Stimulated activated memory B cell treated with anti-CD40 and anti-IgM and Interleukin-4, amounts not matched to agents 10 μg/mL and 1 μg/mL and 100 μg/mL, for 72 hours (primary cell): ENCODE data around the gene GDF9.
A peak's percentile ranks its signal among the peaks of the same experiment; 100 is the strongest.

ENCODE experiments used
- ATAC-seq: fragments of 150-1000 bp; cut with Tn5 transposase; 2 replicates; pipeline ENCODE4 v1.10.0; 2021
- H3K27ac Mint-ChIP-seq: one replicate; pipeline ENCODE4 v1.8.0; 2022; ENCODE audit warnings: mild to moderate bottlenecking, mixed read lengths
- H3K27me3 Mint-ChIP-seq: one replicate; pipeline ENCODE4 v1.8.0; 2022; ENCODE audit warnings: mixed read lengths
- H3K36me3 Mint-ChIP-seq: one replicate; pipeline ENCODE4 v1.8.0; 2022; ENCODE audit warnings: mixed read lengths
- H3K4me1 Mint-ChIP-seq: one replicate; pipeline ENCODE4 v1.8.0; 2022; ENCODE audit warnings: mixed read lengths
- H3K4me3 Mint-ChIP-seq: one replicate; pipeline ENCODE4 v1.8.0; 2022; ENCODE audit warnings: mild to moderate bottlenecking, moderate library complexity, mixed read lengths
- H3K9me3 Mint-ChIP-seq: one replicate; pipeline ENCODE4 v1.8.0; 2022; ENCODE audit warnings: mixed read lengths

The GDF9 gene

GRCh38 chr5:132883261-132883834 lies 17.1 kb upstream of the GDF9 start:
- no peak overlapping the region for H3K27ac Mint-ChIP-seq
- ATAC-seq = no peak
- H3K4me3 Mint-ChIP-seq = no peak overlapping the region
- H3K4me1 Mint-ChIP-seq = peaks cover 16% of the 10 kb centered on the region
- peaks cover 53% of the 10 kb centered on the region for H3K36me3 Mint-ChIP-seq
- H3K27me3 Mint-ChIP-seq = no peaks in the 10 kb centered on the region
- H3K9me3 Mint-ChIP-seq = no peaks in the 10 kb centered on the region

DNA sequence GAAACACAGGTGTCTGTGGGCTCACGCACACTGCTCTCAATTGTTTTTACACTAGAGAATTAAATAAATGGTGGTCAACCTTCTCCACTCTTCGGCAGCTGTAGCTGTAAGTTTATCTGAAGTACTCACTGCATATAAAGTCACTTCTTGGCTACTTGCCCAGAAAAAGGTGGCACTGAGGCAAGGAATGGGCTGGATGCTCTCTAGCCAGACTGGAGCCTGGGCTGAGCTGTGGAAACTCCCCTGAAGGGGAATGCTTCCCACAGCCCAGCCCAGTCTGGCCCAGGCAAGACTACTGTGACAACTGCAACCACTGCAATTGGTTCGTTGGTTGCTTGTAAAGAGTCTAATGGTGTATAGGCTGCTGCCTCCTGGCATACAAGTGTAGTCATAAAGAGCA lies 11.7 kb upstream of the GDF9 start:
- Mint-ChIP-seq H3K36me3 (peaks cover 21% of the 10 kb centered on the region), H3K4me1 (no peaks in the 10 kb centered on the region), H3K9me3 (no peaks in the 10 kb centered on the region), H3K27ac (no peak overlapping the region), H3K27me3 (no peaks in the 10 kb centered on the region), H3K4me3 (no peak overlapping the region)
- ATAC-seq = no peak

DNA sequence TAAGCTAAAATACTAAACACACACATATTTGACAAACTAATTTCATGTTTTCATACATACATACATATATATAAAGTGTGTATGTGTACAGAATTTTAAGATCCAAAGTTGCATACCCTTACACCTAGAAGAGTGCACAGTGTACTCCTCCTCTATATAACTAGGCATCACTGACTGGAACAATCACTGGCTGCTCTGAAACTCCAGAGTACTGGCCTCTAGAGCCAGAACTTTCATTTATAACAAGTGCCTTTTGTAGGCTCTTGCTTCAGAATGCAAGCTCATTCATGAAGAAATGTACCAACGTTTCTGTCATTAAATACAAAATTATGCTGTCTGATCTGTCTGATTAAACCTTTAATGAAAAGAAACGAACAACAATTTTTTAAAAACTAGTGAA lies 11.2 kb upstream of the GDF9 start:
- no peak for ATAC-seq
- no peak overlapping the region for H3K27ac Mint-ChIP-seq

DNA sequence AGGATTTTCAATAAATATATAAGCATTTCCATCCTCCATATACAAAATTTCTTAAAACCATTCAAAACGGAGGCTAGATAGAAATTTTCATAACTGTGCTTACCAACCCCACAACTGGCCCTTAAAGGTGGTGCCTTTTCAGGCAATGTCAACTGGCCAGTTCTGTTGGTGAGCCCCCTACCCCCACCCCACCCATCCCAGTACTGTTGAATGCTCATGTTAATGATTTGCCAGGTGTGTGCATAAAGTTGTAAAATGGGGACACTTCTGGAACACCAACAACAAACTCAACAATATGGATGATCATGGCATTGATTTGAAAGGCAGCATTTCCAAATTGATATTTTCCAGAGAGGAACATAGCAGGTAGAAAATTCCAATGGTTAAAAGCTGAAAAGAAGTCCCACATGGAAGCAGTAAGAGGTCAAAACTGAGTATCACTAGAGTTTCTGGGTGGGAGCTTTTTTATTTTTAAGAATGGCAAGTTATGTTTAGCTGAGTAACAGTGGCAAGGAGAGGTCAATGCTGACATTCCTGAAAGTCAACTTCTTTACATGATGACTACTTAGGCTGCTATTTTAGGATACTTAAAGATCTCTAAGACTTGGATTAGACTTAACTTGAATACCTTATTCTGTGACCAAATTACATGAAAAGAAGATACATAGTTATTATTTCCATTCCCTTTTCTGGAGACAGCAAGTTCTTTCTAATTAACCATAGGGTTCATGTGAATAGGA lies 9.9 kb upstream of the GDF9 start:
- no peak for ATAC-seq
- no peaks in the 10 kb centered on the region for H3K4me1 Mint-ChIP-seq
- no peak overlapping the region for H3K27ac Mint-ChIP-seq
- H3K27me3 Mint-ChIP-seq = no peaks in the 10 kb centered on the region
- peaks cover 29% of the 10 kb centered on the region for H3K36me3 Mint-ChIP-seq
- no peak overlapping the region for H3K4me3 Mint-ChIP-seq
- no peaks in the 10 kb centered on the region for H3K9me3 Mint-ChIP-seq

More for the DNA sequence above, 11.2 kb upstream of the GDF9 start:
- Mint-ChIP-seq H3K36me3 (peaks cover 22% of the 10 kb centered on the region), H3K9me3 (no peaks in the 10 kb centered on the region), H3K4me1 (no peaks in the 10 kb centered on the region), H3K27me3 (no peaks in the 10 kb centered on the region), H3K4me3 (no peak overlapping the region)

DNA sequence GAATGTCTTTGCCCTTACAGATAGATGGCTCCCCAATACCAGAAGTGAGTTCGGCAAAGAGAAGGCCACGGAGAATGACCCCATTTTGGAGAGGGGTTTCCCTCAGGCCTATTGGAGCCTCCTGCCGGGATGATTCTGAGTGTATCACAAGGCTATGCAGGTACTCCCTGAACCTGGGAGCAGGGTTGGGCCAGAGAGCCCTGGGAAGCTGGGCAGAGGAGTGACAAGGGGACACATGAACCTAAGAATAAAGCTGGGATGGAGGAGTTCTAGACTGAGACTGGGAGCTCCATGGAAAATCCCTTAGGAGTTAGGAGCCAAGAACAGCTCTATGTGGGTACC lies 7.6 kb upstream of the GDF9 start:
- Mint-ChIP-seq H3K27ac (no peak overlapping the region), H3K36me3 (peaks cover 24% of the 10 kb centered on the region), H3K4me1 (no peaks in the 10 kb centered on the region)

DNA sequence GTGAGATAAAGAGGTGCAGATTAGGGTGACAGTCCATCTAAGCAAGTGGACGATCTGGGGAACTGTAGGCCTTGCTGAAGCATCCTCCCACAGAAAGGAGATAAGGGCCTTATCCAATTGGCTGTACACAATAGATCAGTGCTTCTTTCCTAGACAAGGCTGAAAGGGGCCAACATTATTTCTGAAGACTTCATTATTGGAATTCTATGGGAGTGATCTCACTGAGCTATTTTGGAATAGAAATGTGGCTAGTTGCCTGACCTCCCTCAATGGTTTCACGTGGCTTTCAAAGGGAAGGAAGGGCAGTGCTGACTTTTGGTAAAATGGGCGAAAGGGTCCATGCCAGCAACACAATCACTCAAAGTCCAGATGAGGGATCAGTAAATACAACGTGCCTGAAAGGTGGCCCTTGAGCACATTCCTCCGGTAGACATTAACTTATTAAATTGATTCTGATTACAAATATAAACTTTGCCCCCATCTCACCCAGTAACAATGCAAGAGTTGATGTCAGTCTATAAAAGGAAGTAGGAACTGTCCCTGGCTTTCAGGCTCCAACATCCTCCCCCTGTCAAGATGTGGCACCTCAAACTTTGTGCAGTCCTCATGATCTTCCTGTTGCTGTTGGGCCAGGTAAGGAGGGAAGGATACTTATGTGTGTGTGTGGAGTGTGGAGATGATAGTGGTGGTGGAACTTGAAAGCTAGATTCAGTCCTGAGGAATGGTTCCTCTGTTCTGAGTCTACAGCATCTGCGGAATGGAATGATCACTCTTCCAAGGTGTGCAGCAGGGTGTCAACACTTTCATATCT lies 7.1 kb upstream of the GDF9 start, which contains the start of gene LEAP2:
TSS of gene LEAP2 (plus strand) at position 550 of the 811 bp plus-strand sequence. CDS start at position 577, 27 bp downstream.
- peaks cover 20% of the 10 kb centered on the region for H3K36me3 Mint-ChIP-seq
- no peaks in the 10 kb centered on the region for H3K27me3 Mint-ChIP-seq
- H3K4me3 Mint-ChIP-seq = no peak within 1 kb of the TSS
- no peaks in the 10 kb centered on the region for H3K9me3 Mint-ChIP-seq
- no peak for ATAC-seq
- no peaks in the 10 kb centered on the region for H3K4me1 Mint-ChIP-seq
- peak within 1 kb of the TSS; percentile 22 for H3K27ac Mint-ChIP-seq

More for the DNA sequence above, 7.6 kb upstream of the GDF9 start:
- Mint-ChIP-seq H3K9me3 (no peaks in the 10 kb centered on the region), H3K4me3 (no peak overlapping the region), H3K27me3 (no peaks in the 10 kb centered on the region)
- no peak for ATAC-seq

DNA sequence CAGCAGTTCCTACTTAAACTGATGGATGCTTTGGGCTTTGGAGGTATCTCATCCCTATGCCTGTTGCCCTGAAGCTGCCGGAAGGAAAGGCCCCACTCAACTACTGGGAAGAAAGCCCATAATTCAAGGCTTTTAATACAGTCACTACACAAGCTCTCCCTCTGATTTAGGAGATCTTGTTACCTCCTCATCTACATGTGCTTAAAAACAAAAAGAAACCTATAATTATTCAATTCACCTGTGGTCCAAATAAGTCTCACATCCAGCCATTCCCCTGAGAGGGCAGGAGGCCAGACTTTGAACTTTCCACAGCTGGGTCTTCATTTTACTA lies 6.5 kb upstream of the GDF9 start:
- ATAC-seq = no peak
- peak overlapping the region; percentile 22 for H3K27ac Mint-ChIP-seq
- H3K4me3 Mint-ChIP-seq = no peak overlapping the region
- H3K9me3 Mint-ChIP-seq = no peaks in the 10 kb centered on the region
- H3K27me3 Mint-ChIP-seq = no peaks in the 10 kb centered on the region
- peaks cover 16% of the 10 kb centered on the region for H3K36me3 Mint-ChIP-seq
- H3K4me1 Mint-ChIP-seq = peaks cover 5% of the 10 kb centered on the region

DNA sequence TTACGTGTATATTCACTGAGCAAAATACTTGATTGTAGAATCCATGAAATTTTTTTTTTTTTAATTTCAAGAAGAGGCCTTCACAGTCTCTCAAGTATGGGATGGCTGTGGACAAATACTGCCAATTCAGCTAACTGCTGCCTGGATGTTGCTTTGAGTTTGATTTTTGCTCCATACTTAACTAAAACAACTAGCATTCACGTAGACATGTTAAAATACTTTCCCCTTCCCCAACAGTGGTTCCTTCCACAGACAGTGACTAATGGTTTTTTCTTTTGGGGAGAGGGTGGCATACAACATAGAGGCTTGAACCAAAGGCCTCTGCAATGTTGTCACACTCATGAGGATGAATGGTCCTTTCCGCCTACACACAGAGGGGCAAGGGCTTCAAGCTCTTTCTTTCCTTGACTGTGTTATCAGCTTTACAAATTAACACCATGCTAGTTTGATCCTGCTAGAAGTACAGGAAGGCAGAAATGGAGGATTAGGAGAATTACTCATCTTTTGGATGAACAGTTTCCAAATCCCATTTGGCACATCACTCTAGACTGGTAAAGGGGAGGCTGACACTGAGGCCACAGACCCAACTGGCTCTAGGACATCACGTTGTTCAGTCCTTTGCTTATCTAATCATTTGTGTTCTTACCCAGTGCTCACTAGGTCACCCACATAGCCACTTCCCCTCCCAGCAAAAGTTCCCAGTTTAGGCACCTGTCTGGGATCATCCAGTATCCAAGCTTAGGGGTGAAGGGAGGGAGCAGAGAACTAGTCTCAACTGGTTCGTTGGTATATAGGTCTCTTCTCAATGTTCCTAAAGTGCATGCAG lies 5.4 kb upstream of the GDF9 start:
- ATAC-seq = no peak
- Mint-ChIP-seq H3K9me3 (no peaks in the 10 kb centered on the region), H3K27ac (no peak overlapping the region), H3K4me3 (no peak overlapping the region), H3K4me1 (peaks cover 13% of the 10 kb centered on the region), H3K27me3 (no peaks in the 10 kb centered on the region), H3K36me3 (peaks cover 16% of the 10 kb centered on the region)

- Mint-ChIP-seq H3K27me3 (no peaks in the 10 kb centered on the region), H3K4me3 (no peak overlapping the region), H3K4me1 (peaks cover 21% of the 10 kb centered on the region), H3K9me3 (no peaks in the 10 kb centered on the region), H3K36me3 (peaks cover 16% of the 10 kb centered on the region), H3K27ac (no peak overlapping the region)
- ATAC-seq = no peak
Observed at GRCh38 chr5:132870801-132871200, 4.5 kb upstream of the GDF9 start.

- Mint-ChIP-seq H3K4me3 (no peak overlapping the region), H3K27ac (peak overlapping the region; percentile 95), H3K4me1 (peaks cover 23% of the 10 kb centered on the region), H3K27me3 (no peaks in the 10 kb centered on the region), H3K9me3 (no peaks in the 10 kb centered on the region), H3K36me3 (peaks cover 16% of the 10 kb centered on the region)
- ATAC-seq = no peak
Observed at GRCh38 chr5:132868754-132869153, 2.5 kb upstream of the GDF9 start.

- H3K4me1 Mint-ChIP-seq = peaks cover 23% of the 10 kb centered on the region
- ATAC-seq = peak; percentile 35
- no peaks in the 10 kb centered on the region for H3K9me3 Mint-ChIP-seq
- peak overlapping the region; percentile 96 for H3K4me3 Mint-ChIP-seq
- H3K27me3 Mint-ChIP-seq = no peaks in the 10 kb centered on the region
- peaks cover 7% of the 10 kb centered on the region for H3K36me3 Mint-ChIP-seq
- peak overlapping the region; percentile 95 for H3K27ac Mint-ChIP-seq
Observed at GRCh38 chr5:132867046-132867451, 780 bp upstream of the GDF9 start.

DNA sequence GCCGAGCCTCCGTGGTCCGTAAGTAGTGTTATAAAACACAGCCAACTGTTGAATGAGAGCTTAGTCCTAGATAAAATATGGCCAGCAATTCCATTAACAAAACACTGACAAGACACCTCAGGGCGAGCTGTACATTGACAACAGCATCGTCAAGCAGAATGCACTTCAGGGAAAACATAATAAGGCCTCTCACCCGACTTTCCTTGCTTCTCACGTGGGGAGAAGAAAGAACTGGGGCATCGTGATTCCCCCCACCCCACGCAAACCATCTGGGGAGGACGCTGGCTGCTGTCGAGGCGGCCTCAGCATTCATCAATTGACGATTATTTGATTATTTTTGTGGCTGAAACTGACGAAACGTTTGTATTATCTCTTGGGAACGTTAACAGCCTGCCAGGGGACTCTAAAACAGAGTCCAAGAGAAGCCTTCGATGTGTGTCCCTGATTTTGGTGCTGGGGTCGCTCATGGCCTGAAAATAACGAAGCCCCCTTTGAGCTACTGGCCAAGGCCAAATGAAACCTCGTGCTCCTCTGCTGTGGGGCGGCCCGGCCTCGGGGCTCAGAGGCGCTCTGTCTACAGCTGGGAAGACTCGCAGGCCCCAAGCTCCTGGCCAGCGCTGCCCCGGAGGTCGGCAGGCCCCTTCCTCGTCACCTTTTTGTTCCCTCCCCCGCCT lies 464 bp downstream of the GDF9 start:
- Mint-ChIP-seq H3K27me3 (no peaks in the 10 kb centered on the region), H3K27ac (peak overlapping the region; percentile 95), H3K4me3 (peak overlapping the region; percentile 96), H3K4me1 (peaks cover 23% of the 10 kb centered on the region), H3K36me3 (peaks cover under 1% of the 10 kb centered on the region), H3K9me3 (no peaks in the 10 kb centered on the region)
- peak; percentile 50 for ATAC-seq

DNA sequence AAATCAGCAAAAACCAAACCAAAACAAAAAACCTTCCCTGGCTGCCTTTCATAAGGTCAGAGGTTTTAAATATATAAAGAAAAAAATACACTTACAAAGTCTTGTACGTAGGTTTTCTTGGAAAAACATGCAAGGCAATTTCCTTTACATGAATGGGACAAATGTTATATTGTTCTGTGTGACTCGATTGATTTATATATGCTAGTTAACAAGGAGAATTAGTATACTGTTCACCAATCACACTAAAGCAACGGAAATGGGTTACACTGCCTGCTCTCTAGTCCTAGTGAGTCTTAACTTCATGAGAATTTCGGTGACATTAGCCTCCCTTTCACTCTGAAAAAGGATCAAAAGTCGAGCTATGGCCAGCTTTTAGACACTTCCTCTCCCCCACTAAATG lies 5.5 kb downstream of the GDF9 start:
- peaks cover 2% of the 10 kb centered on the region for H3K4me1 Mint-ChIP-seq
- peaks cover 14% of the 10 kb centered on the region for H3K27me3 Mint-ChIP-seq
- no peak overlapping the region for H3K4me3 Mint-ChIP-seq
- no peak for ATAC-seq
- H3K27ac Mint-ChIP-seq = no peak overlapping the region
- peaks cover 2% of the 10 kb centered on the region for H3K9me3 Mint-ChIP-seq
- no peaks in the 10 kb centered on the region for H3K36me3 Mint-ChIP-seq

- Mint-ChIP-seq H3K9me3 (peaks cover 2% of the 10 kb centered on the region), H3K4me1 (no peaks in the 10 kb centered on the region), H3K27me3 (peaks cover 22% of the 10 kb centered on the region), H3K27ac (no peak overlapping the region), H3K4me3 (no peak overlapping the region), H3K36me3 (no peaks in the 10 kb centered on the region)
- no peak for ATAC-seq
Observed at GRCh38 chr5:132859889-132860437, 6.3 kb downstream of the GDF9 start.
